Astrocyte of the spinal cord (primary cell): ENCODE measurements around the gene LSM3.
A peak's percentile ranks its signal among the peaks of the same experiment; 100 is the strongest.

Experiments
- DNase-seq: peaks from one replicate; pipeline ENCODE4 v3.0.0; 2011; ENCODE audit warnings: low read depth, low spot score
- H3K4me3 ChIP-seq: 2 replicates; pipeline ENCODE4 v1.5.1; 2011; ENCODE audit warnings: low read depth, mild to moderate bottlenecking, low read length, moderate library complexity
- in situ Hi-C: cut with HindIII; loops from 2 replicates; pipeline ENCODE4 v1.10.0; 2017; ENCODE audit warnings: low sequenced_read_pairs
- TF ChIP-seq, protein P1 (sequence below): IDR thresholded peaks from 2 replicates; pipeline ENCODE4 v1.5.1; 2012; ENCODE audit warnings: low read depth, mild to moderate bottlenecking, low read length, inconsistent platforms

Gene LSM3

DNA sequence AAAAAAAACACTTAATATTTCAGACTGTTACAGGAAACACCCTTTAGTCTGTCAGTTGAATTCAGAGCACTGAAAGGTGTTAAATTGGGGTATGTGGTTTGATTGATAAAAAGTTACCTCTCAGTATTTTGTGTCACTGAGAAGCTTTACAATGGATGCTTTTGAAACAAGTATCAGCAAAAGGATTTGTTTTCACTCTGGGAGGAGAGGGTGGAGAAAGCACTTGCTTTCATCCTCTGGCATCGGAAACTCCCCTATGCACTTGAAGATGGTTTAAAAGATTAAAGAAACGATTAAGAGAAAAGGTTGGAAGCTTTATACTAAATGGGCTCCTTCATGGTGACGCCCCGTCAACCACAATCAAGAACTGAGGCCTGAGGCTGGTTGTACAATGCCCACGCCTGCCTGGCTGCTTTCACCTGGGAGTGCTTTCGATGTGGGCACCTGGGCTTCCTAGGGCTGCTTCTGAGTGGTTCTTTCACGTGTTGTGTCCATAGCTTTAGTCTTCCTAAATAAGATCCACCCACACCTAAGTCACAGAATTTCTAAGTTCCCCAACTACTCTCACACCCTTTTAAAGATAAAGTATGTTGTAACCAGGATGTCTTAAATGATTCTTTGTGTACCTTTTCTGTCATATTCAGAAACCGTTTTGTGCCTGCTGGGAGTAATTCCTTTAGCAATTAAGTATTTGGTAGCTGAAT is 35.9 kb upstream of the LSM3 start:
- in situ Hi-C loops: no loop called here
- DNase-seq: no peak
- no peak overlapping the region for H3K4me3 ChIP-seq
- TF ChIP-seq, protein P1, sequence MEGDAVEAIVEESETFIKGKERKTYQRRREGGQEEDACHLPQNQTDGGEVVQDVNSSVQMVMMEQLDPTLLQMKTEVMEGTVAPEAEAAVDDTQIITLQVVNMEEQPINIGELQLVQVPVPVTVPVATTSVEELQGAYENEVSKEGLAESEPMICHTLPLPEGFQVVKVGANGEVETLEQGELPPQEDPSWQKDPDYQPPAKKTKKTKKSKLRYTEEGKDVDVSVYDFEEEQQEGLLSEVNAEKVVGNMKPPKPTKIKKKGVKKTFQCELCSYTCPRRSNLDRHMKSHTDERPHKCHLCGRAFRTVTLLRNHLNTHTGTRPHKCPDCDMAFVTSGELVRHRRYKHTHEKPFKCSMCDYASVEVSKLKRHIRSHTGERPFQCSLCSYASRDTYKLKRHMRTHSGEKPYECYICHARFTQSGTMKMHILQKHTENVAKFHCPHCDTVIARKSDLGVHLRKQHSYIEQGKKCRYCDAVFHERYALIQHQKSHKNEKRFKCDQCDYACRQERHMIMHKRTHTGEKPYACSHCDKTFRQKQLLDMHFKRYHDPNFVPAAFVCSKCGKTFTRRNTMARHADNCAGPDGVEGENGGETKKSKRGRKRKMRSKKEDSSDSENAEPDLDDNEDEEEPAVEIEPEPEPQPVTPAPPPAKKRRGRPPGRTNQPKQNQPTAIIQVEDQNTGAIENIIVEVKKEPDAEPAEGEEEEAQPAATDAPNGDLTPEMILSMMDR: no peak

DNA sequence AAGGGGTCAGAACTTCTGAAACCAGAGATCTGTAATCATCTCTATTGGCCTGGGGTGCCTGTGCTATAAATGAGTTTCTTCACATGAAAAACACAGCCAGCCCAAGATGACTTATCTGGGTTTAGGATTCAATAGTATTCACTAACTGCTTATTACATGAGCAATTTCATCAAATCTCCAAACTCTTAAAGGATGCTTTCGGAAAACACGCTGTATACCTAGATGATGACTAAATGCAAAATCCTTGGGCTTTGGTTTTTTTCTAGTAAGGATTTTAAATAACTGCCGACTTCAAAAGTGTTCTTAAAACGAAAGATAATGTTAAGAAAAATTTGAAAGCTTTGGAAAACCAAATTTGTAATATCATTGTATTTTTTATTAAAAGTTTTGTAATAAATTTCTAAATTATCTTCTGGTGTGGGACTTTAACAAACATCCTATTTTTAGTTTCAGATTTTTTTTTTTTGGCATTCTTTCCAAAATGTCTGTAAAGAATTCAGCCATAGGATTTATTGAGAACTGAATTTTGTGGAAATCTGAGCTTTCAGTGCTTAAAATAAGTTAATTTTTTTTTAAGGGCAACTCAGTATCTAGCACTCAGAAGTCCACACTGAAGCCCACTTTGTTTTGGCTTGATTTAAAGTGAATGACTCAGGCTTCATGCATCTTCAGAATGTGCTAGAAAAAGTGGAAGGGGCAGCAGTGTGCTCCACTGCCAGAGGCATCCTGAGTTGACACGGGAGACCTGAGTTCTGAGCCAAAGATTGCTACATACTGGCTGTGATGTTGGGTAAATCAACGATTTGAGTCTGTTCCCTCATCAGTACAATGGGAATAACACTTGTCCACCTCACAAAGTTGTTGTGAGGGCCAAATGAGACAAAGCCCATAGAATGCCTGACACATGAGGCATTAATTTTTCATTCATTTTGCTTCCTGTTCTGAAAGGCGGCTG is 35.1 kb upstream of the LSM3 start:
- in situ Hi-C loops: no loop called here
- DNase-seq: peak; percentile 92
- no peak overlapping the region for H3K4me3 ChIP-seq
- TF ChIP-seq, protein P1: no peak

GRCh38 chr3:14144423-14145075 is 34.1 kb upstream of the LSM3 start:
- TF ChIP-seq, protein P1: no peak
- H3K4me3 ChIP-seq: peak overlapping the region; percentile 22
- DNase-seq: peak; percentile 98
- in situ Hi-C loops: no loop called here

- in situ Hi-C loops: no loop called here
- no peak overlapping the region for H3K4me3 ChIP-seq
- peak; percentile 67 for DNase-seq
- TF ChIP-seq, protein P1: no peak
Observed at GRCh38 chr3:14145236-14145635, 33.4 kb upstream of the LSM3 start.

DNA sequence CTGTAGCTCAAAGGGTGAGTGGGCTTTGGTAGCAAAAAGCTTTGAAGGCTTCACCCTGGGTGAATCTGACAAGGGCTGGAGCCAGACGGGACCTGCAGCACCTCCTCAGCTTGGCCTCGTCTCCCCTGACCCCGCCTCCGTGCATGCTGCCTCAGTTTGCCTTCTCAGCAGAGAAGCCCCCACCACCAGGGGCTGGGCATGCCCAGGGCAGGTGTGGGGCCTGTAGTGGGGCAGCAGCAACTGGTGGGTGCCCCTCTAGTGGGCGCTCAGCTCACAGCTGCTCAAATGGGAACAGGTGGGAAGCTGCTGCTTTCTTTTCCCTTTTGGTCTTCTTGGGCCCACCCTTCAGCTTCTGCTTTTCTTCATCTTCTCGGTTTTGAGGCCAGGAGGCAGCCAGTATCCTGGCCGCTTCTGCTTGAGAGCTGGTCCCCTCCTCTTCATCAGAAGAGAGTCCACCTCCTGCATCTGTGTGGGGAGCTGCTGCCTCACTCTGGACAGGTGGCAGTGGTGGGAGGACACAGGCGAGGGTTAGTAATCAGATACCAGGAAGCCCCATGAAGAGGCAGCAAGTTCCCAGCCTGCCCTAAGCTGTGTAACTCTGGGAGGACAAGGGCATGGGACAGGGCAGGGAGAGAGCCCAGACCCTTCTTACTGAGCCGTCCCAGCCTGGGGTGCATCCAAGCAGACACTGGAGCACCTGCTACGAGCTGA is 32.8 kb upstream of the LSM3 start:
- in situ Hi-C loops: no loop called here
- no peak overlapping the region for H3K4me3 ChIP-seq
- TF ChIP-seq, protein P1: no peak
- no peak for DNase-seq
